M059J (cell line): Measurements from ENCODE around the gene SYDE2. TPM values are rescaled to one million over a fixed set of nuclear protein-coding genes. Genes with fewer than 3 reads are reported as not detected.
"Not testable (repeated sequence)": the region's sequence is repeated elsewhere in the genome, so short reads cannot be mapped to it uniquely, and the experiment has no call there.

Experiments
- DNase-seq: peaks from one replicate; pipeline ENCODE4 v3.0.0-alpha.2; 2012; ENCODE audit warnings: low read depth
- total RNA-seq: library from RNA; depleted of rRNA; stranded (reverse); fragments of >200 nt; shearing (Covaris generic); gene quantifications from 2 replicates; pipeline ENCODE4 v1.2.3, GENCODE V29; 2014

Gene SYDE2
- total RNA-seq, 1 experiment from 2014 or later, result 4.1 TPM

DNA sequence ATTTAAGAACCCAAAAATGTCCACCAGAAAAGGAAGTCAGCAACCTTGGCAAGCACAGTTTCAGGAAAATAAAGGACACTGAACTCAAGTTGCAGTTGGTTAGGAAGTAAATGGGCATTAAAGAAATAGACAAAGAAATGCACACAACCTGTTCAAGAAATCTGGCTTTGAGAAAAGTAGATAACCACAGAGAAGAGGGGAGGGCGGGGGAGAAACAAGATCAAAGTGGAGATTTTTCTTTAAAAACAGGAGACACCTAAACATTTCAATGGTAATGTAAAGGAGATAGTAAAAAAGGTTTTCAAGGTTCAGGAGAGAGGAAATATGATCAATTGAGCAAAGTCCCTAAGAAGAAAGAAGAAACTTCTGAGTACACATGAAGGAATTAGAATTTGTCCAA is 29.1 kb downstream of the SYDE2 start:
- no peak for DNase-seq

DNA sequence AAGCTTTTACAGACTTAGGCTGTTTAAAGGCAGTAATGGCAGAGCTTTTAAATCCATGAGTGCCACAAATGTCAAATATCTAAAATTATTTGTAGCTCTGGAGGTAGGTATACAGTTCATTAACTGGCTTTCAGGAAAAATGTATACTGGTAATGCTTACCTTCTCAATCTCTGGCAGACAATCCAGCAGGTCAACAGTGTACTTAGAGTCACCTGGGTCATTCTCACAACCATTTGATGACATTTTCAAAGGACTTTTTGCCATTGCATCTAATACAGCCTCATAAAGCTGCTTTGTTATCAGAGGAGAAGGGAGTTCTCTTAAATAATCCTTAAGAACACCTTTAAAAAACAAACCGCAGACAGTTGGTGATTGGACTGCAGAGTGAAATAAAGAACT is 31.9 kb downstream of the SYDE2 start:
- DNase-seq, result no peak

DNA sequence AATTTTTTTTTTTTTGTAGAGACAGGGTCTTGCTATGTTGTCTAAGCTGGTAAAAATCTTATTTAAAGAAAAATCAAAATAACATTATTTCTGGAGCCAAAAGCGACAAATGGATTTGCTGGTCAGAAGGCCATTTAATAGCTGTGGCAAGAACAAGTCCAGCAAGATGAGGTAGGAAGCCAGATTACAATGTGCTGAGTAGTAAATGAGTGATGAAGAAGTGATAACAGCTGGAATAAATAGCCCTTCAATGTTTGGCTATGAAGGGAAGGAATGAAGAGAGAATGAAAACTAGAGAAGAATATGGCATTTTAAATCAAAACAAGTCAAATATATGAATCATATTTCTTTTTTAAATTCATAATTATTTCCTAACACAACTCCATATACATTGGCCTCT is 34.5 kb downstream of the SYDE2 start:
- DNase-seq, result no peak

DNA sequence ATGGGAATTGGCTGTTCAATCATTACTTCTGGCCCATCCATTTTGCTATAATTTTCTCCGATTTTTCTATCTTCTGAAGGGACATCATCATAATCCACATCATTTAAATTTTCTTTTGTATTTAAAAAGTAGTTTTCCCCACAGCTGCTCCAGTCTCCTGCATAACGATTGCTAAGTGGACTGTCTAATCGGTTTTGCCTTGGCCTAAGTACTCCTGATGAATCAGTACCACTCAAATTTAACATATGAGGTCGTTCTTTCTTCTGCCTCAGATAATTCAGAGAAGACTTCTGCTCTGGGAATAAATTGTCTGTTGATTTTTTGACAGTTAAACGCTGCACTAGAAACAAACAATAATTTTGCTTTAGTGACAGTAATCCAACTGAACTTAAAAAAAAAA is 41.9 kb downstream of the SYDE2 start:
- no peak for DNase-seq

DNA sequence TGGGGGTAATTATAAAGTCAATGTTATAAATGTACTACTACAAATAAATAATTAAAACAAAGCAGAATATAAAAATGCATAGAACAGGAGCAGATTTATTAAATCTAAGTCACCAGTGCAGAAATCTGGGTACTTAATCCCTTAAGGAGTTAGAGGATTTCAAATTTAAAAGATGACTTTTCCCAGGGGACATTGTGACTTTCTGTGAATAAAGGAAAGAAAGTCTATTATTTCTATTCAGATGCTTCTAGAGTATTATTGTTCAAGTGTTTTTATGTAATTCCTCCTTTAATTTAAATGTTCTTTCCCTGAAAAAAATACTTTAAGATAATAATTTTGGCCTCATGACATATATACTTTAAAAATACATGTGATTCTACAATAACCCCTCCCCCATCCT is 43.4 kb downstream of the SYDE2 start:
- DNase-seq, result no peak

DNA sequence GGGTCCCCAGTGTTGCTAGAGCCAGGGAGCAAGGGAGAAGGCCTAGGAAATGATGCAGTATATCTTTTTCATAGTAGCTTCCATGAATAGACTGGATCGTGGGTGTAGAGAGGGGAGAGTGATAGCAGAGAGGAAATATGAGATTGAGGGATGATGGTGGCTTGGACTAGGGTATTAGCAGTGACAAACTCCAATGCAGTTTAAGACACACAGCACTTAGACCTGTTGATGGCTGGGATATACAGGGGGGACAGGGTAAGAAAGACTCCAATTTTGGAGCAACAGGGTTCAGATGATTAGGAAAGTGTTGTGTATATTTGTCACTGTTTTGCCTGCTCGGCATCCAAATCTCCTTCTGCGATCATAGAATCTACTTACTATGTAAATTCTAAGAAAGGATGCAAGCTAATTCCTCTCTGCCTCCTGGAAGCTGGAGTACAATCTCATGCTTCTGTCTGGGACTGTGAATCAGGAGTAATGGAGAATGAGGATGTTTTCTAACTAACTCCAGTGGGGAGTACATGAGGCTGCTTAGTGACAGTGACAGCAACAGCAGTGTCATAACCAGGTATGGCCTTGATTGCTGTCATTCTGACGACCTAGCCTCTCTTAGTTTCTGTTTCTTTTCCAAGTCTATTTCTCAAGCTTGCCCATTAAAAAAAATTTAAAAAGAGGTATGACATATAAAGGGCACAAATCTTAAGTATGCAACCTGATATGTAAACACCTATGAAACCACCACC is 47.5 kb downstream of the SYDE2 start:
- no peak for DNase-seq

DNA sequence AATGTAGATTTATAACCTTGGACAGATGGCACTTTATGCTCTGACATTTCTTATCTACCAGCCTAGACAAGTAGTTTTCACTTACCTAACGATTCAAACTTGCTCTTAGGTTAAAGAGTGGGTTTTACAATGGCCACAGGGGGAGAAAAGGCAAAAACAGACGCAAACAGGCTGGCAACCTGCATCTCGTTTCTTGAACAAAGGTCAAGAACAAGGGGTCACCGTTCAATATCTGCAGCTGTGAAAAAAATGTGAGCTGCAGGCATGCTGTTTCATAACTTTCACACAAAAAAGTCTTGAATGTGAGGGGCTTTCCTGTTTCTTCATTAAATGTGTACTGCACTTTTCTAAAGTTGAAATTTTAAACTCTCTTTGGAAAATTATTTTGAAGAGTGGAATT is 49.4 kb downstream of the SYDE2 start:
- no peak for DNase-seq

DNA sequence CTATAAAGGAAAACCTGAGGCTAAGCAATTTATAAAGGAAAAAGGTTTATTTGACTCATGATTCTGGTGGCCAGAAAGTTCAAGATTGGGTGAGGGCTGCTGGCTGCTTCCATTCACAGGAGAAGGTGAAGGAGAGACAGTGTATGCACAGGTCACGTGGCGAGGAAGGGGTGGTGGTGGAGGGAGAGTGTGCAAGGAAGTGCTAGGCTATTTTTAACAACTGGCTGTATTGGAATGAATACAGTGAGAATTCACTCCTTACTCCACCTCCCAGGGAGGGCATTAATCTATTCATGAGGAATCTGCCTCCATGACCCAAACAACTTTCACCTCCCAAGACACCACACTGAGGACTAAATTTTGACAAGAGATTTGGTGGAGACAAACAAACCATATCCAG is 51.0 kb downstream of the SYDE2 start:
- no peak for DNase-seq

DNA sequence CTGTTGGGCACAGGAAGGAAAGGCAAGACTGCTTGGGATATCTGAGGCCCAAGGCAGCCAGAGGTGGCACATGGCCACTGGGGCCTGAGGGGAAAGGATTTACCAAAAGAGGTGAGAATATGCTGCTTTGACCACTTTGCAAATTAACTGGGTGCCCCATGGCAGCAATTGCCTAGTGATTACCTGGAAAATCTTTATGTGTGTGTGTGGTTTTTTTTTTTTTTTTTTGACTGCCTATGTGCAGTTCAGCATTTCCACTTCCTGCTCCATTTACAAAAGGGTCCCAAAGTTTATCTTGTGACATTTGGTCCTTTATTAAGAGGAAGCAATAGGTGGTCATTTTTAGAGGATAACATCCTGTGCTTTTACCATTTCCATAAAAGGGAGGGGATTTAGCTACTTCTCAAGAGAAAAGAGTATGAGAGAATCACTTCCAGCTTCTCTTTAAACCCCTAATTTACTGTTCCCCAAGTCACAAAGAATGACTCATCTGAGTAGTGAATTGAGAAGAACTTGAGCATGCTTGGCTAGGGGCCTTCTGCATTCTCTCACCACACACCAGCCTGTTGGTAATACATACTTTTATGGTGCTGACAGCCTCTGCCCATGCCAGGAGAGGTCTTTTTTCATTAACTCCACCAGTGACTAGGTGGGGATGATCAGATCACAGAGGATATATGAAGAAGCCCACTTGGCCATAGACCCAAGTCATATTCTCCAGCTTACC is 52.1 kb downstream of the SYDE2 start:
- peak; percentile 66 for DNase-seq

DNA sequence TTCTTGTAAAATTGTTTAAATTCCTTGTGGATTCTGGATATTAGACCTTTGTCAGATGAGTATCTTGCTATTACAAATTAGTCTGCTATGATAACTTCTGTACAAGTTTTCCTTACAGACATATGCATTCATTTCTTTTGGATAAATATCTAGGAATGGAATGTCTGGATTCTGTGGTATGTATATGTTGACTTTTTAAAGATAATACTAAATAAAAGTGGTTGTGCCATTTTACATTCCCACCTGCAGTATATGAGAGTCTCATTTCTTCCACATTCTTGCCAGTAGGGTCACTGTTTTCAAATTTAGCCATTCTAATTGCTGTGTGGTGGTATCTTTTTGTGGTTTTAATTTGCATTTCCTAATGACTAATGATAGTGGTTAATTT is 53.9 kb downstream of the SYDE2 start:
- peak; percentile 19 for DNase-seq

DNA sequence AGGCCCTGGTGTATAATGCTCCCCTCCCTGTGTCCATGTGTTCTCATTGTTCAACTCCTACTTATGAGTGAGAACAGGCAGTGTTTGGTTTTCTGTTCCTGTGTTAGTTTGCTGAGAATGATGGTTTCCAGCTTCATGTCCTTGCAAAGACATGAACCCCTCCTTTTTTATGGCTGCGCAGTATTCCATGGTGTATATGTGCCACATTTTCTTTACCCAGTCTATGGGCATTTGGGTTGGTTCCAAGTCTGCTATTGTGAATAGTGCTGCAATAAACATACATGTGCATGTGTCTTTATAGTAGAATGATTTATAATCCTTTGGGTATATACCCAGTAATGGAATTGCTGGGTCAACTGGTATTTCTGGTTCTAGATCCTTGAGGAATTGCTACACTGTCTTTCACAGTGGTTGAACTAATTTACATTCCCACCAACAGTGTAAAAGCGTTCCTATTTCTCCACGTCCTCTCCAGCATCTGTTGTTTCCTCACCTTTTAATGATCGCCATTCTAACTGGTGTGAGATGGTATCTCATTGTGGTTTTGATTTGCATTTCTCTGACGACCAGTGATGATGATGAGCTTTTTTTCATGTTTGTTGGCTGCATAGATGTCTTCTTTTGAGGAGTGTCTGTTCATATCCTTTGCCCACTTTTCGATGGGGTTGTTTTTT is 54.4 kb downstream of the SYDE2 start:
- not testable (repeated sequence) for DNase-seq

DNA sequence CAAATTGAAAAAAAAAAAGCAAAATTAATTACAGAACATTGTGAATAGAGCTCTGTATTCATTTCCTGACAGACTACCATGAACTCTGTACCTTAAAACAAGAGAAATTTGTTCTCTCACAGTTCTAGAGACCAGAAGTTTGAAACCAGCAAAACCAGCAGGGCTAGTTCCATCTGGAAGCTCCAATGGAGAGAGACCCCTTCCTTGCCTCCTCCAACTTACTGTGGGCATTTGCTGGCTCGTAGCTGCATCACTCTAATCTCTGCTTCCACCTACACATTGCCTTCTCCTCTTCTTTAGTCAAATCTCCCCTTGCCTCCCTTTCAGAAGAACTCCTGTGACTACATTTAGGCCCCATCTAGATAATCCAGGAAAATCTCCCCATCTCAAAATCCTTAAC is 56.5 kb downstream of the SYDE2 start:
- DNase-seq, result no peak

DNA sequence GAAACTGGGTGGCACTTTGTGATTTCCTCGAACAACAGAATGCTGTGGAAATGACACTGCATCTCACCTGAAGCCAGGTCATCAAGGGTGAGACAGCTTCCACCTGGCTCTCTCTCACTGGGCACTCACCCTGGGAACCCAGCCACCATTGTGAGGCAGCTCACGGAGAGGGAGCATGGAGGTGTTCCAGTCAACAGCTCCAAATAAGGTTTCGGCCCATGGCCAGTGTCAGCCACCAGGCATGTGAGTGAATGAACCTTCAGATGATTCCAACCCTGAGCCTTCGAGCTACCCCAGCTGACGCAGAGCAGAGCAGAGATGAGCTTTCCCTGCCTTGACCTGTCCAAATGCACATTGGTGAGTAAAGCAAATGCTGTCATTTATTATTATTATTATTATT is 58.1 kb downstream of the SYDE2 start:
- no peak for DNase-seq

DNA sequence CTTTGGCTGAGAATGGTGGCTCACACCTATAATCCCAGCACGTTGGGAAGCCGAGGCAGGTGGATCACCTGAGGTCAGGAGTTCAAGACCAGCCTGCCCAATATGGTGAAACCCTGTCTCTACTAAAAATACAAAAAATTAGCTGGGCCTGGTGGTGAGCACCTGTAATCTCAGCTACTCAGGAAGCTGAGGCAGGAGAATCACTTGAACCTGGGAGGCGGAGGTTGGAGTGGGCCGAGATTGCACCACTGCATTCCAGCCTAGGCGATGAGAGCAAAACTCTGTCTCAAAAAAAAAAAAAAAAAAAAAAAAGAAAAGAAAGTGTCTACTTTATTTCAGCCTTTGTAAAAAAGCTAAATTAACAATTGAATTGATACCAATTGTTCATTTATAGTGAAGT is 62.4 kb downstream of the SYDE2 start:
- DNase-seq, result not testable (repeated sequence)

DNA sequence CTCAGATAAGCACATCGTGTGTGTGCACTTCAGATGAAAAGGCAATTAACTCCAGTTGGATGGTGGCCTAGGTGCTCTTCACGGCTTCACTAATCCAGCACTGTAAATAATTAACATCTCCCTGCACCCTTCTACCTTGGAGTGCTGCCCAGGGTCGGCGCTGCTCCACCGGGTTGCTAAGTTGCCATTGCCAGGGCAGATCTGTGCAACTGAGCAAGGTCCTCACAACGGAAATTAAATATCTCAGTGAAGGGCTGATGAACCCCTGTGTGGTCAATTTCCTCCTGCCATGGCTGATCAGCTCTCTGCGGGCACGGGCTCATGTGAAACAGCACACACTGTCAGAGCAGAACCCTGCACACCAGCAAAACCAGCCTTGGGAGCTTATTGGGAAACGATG is 63.2 kb downstream of the SYDE2 start:
- no peak for DNase-seq

DNA sequence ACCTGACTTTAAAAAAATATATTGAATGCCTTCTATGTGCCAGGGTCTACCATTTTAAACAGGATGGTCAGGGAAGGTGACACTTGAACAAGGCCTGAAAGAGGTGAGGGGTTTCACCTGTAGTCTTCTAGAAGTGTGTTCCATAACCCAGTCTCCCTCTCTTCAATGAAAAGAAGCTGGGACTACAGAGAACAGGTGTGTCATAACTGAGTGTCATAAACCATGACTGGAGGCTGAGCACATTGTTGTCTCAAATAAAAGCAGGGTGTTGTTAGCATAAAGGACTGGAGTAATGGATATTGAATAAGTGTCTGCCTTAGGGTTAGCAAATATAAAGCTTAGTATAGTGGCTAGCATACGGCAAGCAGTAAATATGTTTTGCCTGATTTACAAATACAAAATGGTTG is 65.4 kb downstream of the SYDE2 start:
- DNase-seq, result no peak

DNA sequence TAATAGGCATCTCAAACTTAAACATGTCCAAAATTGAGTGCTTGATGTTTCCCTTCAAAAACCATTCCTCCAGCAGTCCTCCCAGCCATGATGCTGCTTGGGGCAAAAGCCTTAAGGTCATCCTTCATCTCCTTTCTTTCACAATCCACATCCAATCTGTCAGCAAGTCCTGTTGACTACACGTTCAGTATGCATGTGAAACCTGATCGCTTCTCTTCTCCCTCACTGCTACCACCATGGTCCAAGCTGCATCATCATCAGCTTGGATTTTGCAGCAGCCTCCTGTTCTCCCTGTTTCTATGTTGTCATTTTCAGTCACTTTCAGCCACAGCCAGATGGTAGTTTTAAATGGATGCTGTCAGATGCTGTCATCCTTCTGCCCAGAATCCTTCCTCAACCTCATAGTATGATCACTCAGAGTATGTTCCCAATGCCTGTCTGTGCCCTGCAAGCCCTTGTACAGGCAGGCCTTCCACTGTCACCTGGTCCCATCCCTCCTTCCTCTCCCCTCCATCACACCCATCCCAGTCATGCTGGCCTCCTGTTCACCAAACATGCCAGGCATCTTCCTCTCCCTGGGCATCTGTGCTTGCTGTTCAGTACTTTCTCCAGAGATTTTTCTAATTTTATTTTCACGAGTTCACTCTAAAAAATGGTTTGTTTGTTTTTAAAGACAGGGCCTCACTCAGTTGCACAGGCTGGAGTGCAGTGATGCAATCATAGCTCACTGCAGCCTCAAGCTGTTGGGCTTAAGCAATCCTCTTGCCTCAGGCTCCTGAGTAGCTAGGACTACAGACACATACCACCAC is 66.0 kb downstream of the SYDE2 start:
- DNase-seq, result peak; percentile 51

DNA sequence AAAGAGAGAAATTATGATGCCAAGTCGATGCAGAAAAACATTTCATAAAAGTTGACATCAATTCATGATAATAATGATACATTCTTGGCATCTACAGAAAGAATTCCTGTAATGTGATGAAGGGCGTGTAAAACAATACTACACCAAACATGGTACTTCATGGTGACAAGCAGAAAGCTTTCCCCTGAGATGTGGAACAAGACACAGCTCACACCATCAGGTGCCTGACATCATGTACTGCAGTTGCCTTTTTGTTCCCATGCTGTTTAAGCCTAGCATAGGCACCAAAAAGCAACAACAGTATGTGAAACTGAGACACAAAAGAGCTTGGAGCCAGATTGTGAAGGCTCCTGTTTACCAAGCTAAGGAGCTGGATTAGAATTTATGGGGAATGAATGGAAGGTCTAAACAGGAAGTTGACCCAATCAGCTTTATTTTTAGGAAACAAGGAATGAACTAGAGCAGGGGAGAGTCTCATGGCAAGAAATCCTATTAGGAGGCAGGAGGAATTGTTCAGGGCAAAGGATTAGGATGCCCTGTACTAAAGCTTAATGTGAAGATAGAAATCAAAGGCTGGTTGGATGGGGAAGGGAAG is 67.2 kb downstream of the SYDE2 start:
- no peak for DNase-seq

DNA sequence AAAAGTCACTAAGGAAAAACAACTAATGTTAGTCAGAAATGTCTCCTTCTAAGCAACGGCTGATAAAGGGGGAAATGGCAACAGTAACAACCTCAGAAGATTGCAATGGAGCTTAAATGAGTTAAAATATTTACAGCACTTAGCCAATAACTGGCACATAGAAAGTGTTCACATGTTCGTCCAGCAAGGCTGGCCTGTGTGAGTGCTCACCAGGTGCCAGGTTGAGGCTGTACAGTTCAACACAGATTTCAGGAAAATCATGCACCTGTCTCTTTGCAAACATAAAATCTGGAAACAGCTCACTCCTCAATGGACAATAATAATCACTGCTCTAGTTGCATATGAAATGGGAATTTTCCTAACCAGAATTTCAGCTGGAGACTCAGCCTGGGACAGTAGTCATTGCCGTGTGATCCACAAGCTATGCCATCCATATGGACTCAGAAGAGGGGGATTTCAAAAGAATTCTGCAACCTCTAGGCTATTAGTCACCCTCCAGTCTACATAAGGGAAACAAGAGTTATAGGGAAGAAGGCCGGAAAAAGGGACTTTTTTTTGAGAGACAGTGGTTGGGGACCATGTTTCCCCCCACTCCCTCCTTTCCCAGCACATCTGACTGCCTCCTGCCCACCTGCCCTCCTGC is 68.6 kb downstream of the SYDE2 start:
- no peak for DNase-seq

DNA sequence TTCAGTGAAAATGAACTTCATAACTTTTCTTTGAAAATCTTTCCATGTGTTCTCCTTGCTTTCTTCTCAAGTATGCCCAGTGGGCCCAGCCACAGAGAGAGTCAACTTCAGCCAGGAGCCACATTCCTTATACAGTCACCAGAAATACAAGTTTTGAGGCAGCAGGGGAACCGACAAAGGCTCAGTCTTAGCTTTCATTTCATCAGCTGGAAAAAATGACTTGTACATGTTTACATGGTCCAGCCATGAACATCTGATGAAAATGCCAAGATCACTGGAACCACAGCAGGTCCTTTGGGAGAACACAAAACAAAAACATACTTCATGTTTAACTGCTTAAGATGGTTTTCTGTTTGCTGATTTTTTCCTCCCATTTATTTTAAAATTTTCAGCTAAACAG is 72.5 kb downstream of the SYDE2 start:
- no peak for DNase-seq

DNA sequence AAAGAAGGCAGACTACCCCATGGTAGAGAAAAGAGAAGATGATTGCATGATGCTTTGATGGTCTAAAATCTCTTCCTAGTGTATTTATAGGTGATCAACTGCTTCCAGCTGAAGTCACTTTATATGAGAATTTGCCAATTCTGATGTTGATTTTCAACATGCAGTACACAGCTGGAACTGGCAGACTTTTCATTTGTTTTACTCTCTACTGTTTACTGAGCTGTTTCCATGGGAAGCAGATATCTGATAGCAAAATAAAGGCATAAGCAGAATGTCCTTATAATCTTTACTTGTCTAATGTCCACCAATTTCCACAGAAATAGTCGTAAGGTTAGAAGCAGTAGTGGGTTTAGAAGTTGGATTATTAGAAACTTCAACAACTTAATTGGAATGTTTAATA is 74.9 kb downstream of the SYDE2 start:
- DNase-seq, result no peak
